ENCODE data around the gene HSPA4. TPM values are rescaled to one million over a fixed set of nuclear protein-coding genes. Genes with fewer than 3 reads are reported as not detected.

Gene HSPA4
- 231 and 359 TPM in 2 replicates for total RNA-seq (2016; rRNA removed; fragmentation: Illumina TruSeq; extraction: Trizol)
- total RNA-seq (2016; cell fraction: cytosol; rRNA removed; fragmentation: Illumina TruSeq; extraction: Trizol; ENCODE audit: low read depth), result 16.8 and 19.8 TPM in 2 replicates
- 234 and 349 TPM in 2 replicates for total RNA-seq (2016; cell fraction: insoluble cytoplasmic fraction; rRNA removed; fragmentation: Illumina TruSeq; extraction: Trizol)
- 31.3 and 31.7 TPM in 2 replicates for total RNA-seq (2016; cell fraction: membrane; rRNA removed; fragmentation: Illumina TruSeq; extraction: Trizol)
- 93.9 and 106 TPM in 2 replicates for total RNA-seq (2016; cell fraction: nucleus; rRNA removed; fragmentation: Illumina TruSeq; extraction: Trizol)
- polyA plus RNA-seq (2011; rRNA removed), result 21.7 and 36.6 TPM in 2 replicates
- 10.5 and 18.6 TPM in 2 replicates for polyA plus RNA-seq (2011; cell fraction: cytosol; rRNA removed)
- polyA plus RNA-seq (2011; cell fraction: nucleus; rRNA removed), result 6.5 and 10.0 TPM in 2 replicates
- 115 and 141 TPM in 2 replicates for polyA plus RNA-seq (2012)
- 9.3 and 9.9 TPM in 2 replicates for polyA plus RNA-seq (2016; cell fraction: cytosol; fragmentation: Illumina TruSeq; extraction: Trizol; ENCODE audit: low read depth)
- 317 and 331 TPM in 2 replicates for polyA plus RNA-seq (2016; cell fraction: insoluble cytoplasmic fraction; fragmentation: Illumina TruSeq; extraction: Trizol; ENCODE audit: low read depth)
- 25.5 and 28.6 TPM in 2 replicates for polyA plus RNA-seq (2016; cell fraction: membrane; fragmentation: Illumina TruSeq; extraction: Trizol; ENCODE audit: low read depth)
- polyA plus RNA-seq (2016; cell fraction: nucleus; fragmentation: Illumina TruSeq; extraction: Trizol; ENCODE audit: insufficient read depth, low read depth), result 160 and 171 TPM in 2 replicates
- 16.3 and 24.3 TPM in 2 replicates for polyA minus RNA-seq (2011; rRNA and poly(A)+ RNA removed; ENCODE audit: low replicate concordance)
- polyA minus RNA-seq (2011; cell fraction: cytosol; rRNA and poly(A)+ RNA removed), result 45.8 and 50.3 TPM in 2 replicates
- polyA minus RNA-seq (2011; cell fraction: nucleus; rRNA and poly(A)+ RNA removed), result 27.4 and 38.4 TPM in 2 replicates
- percentile 91 among the genes with signal in this experiment for Bru-seq, nascent RNA
- BruChase-seq, experiment 1, labeled RNA remaining after a 6-hour chase, result percentile 94 among the genes with signal in this experiment
- BruChase-seq, experiment 2, labeled RNA remaining after a 2-hour chase, result percentile 91 among the genes with signal in this experiment
- long read RNA-seq, experiment 1, full-length matches to known transcripts, result 60 of 95 reads
- long read RNA-seq, experiment 1, partial matches to known transcripts, result 18 of 95 reads
- long read RNA-seq, experiment 1, other reads (novel, unspliced or antisense), result 17 of 95 reads
- long read RNA-seq, experiment 2, full-length matches to known transcripts, result 142 of 386 reads
- long read RNA-seq, experiment 2, partial matches to known transcripts, result 136 of 386 reads
- long read RNA-seq, experiment 2, other reads (novel, unspliced or antisense), result 108 of 386 reads

DNA sequence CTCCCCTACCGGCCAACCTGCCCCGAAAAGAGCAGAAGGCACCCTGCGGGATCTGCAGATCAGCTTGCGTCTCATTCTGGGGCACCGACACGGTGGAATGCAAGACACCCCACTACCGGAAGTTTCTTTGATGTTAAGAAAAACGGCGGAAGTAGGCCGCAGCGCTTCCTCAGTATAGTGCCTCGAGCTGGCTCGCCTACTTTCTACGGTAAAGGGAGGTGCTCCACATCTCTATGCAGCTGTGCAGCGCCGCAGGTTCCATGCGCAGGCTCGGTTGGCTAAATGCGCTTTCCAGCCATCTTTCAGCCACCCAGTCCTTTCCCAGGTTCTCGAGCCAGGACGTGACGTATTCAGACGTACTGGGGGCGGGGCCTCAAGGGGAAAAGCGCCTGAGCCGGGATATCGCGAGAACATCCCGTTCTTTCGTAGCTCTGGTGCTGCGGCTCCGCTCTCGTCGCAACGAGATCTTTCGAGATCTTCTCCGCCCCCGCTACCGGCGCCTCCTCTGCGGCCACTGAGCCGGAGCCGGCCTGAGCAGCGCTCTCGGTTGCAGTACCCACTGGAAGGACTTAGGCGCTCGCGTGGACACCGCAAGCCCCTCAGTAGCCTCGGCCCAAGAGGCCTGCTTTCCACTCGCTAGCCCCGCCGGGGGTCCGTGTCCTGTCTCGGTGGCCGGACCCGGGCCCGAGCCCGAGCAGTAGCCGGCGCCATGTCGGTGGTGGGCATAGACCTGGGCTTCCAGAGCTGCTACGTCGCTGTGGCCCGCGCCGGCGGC is at the start of gene HSPA4:
HSPA4 (plus strand) TSS at position 472 of the 775 bp plus-strand sequence; CDS start at position 710, 238 bp downstream.
- H3K27ac ChIP-seq (ENCODE audit: extremely low read length, insufficient read depth, low read length), result peak within 1 kb of the TSS; percentile 100
- H3K79me2 ChIP-seq (ENCODE audit: insufficient read depth, low read length), result peaks cover 59% of the 10 kb centered on the region
- no peak within 1 kb of the TSS for H2AFZ ChIP-seq (ENCODE audit: low read length)
- no peaks in the 10 kb centered on the region for H3K36me3 ChIP-seq (replicated peaks in 1 of 2; ENCODE audit: control insufficient read depth in 1 of 2, insufficient read depth in 2 of 2, low read length in 2 of 2)
- H4K20me1 ChIP-seq (ENCODE audit: insufficient read depth, low read length), result peaks cover 19% of the 10 kb centered on the region
- peaks cover 68% of the 10 kb centered on the region for H3K4me1 ChIP-seq (ENCODE audit: insufficient read depth, low read length)
- POLR2A ChIA-PET, result interaction anchor here (0.6 to 5.9 kb wide), 36 partner anchors 8 to 758 kb away, joined by 3 to 116 read pairs (median 6); partner anchors contain the start of genes AFF4, GDF9, SHROOM1 and SLC22A4
- ATAC-seq (peak; percentile 85), FAIRE-seq (peak; percentile 47), DNase-seq (ENCODE audit: low spot score) (peak; percentile 97)
- 0% methylated on average over 20 of the region's 68 CpGs for WGBS (ENCODE audit: low lambda C conversion rate)
- BruUV-seq (replicated peaks), result no TSS peak
- H3K9ac ChIP-seq (ENCODE audit: insufficient read depth, low read depth, low read length), result peak within 1 kb of the TSS; percentile 99
- intact Hi-C loops (cut with micrococcal nuclease; ENCODE audit: unreplicated experiment), result loop anchor here (1.0 to 5.0 kb wide), 3 partner anchors 25 to 89 kb away; partner anchors contain the start of genes AFF4 and ZCCHC10
- H3K4me3 ChIP-seq (replicated peaks in 1 of 3; ENCODE audit: insufficient read depth in 1 of 3, low read depth in 2 of 3, low read length in 3 of 3), result peak within 1 kb of the TSS; percentile 90 to 95 (median 94)
- H3K4me2 ChIP-seq (ENCODE audit: low read depth, low read length), result peak within 1 kb of the TSS; percentile 87
- H3K27me3 ChIP-seq (ENCODE audit: control insufficient read depth in 1 of 2, insufficient read depth in 2 of 2, low read length in 2 of 2), result no peaks in the 10 kb centered on the region; a peak in 1 of 5 replicates
- in situ Hi-C loops (cut with HindIII; ENCODE audit: extremely low pct_ligation_motif_present, low pct_unique_long_range_greater_than_20kb), result loop anchor here (5.0 kb wide), 1 partner anchor 89 kb away; the partner anchor contains the start of gene AFF4
- CTCF ChIA-PET (ENCODE audit: low intra/inter-chr PET ratio, low total read pairs), result no interaction called here
- no peaks in the 10 kb centered on the region for H3K9me3 ChIP-seq (ENCODE audit: low read length)
- TF ChIP-seq MXD4 (CRISPR knock-in tag; IDR thresholded peaks at IDR 0.05) (no peak), MIER3 (CRISPR knock-in tag; IDR thresholded peaks at IDR 0.05; ENCODE audit: borderline replicate concordance) (peak; percentile 77; the same call in 1 of the 2 replicates), SMAD1 (CRISPR knock-in tag; IDR thresholded peaks at IDR 0.05; ENCODE audit: borderline replicate concordance, low read depth) (peak; percentile 5; the same call in 1 of the 2 replicates), ZNF501 (CRISPR knock-in tag; IDR thresholded peaks at IDR 0.05) (peak; percentile 60), SALL1 (CRISPR knock-in tag; IDR thresholded peaks at IDR 0.05) (peak; percentile 76; the same call in 1 of the 2 replicates), SAP130 (CRISPR knock-in tag; IDR thresholded peaks at IDR 0.05; ENCODE audit: low read depth) (peak; percentile 80; the same call in 1 of the 2 replicates)
- TF ChIP-seq, protein P1, sequence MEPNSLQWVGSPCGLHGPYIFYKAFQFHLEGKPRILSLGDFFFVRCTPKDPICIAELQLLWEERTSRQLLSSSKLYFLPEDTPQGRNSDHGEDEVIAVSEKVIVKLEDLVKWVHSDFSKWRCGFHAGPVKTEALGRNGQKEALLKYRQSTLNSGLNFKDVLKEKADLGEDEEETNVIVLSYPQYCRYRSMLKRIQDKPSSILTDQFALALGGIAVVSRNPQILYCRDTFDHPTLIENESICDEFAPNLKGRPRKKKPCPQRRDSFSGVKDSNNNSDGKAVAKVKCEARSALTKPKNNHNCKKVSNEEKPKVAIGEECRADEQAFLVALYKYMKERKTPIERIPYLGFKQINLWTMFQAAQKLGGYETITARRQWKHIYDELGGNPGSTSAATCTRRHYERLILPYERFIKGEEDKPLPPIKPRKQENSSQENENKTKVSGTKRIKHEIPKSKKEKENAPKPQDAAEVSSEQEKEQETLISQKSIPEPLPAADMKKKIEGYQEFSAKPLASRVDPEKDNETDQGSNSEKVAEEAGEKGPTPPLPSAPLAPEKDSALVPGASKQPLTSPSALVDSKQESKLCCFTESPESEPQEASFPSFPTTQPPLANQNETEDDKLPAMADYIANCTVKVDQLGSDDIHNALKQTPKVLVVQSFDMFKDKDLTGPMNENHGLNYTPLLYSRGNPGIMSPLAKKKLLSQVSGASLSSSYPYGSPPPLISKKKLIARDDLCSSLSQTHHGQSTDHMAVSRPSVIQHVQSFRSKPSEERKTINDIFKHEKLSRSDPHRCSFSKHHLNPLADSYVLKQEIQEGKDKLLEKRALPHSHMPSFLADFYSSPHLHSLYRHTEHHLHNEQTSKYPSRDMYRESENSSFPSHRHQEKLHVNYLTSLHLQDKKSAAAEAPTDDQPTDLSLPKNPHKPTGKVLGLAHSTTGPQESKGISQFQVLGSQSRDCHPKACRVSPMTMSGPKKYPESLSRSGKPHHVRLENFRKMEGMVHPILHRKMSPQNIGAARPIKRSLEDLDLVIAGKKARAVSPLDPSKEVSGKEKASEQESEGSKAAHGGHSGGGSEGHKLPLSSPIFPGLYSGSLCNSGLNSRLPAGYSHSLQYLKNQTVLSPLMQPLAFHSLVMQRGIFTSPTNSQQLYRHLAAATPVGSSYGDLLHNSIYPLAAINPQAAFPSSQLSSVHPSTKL (CRISPR knock-in tag; IDR thresholded peaks at IDR 0.05), result peak; percentile 67
- TF ChIP-seq, protein P2, sequence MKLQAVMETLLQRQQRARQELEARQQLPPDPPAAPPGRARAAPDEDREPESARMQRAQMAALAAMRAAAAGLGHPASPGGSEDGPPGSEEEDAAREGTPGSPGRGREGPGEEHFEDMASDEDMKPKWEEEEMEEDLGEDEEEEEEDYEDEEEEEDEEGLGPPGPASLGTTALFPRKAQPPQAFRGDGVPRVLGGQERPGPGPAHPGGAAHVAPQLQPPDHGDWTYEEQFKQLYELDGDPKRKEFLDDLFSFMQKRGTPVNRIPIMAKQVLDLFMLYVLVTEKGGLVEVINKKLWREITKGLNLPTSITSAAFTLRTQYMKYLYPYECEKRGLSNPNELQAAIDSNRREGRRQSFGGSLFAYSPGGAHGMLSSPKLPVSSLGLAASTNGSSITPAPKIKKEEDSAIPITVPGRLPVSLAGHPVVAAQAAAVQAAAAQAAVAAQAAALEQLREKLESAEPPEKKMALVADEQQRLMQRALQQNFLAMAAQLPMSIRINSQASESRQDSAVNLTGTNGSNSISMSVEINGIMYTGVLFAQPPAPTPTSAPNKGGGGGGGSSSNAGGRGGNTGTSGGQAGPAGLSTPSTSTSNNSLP (IDR thresholded peaks at IDR 0.05; ENCODE audit: low read depth, low read length), result no peak
